Stimulated activated CD8-positive, alpha-beta memory T cell treated with anti-CD3 and anti-CD28 coated beads, Interleukin-4, amount 100 ng/mL, for 24 hours (primary cell): ENCODE results near the gene MTA1.
A peak's percentile ranks its signal among the peaks of the same experiment; 100 is the strongest.

Experiments
- DNase-seq: peaks from one replicate; pipeline ENCODE4 v3.0.0-alpha.2; 2020; ENCODE audit warnings: low read depth

MTA1 gene

GRCh38 chr14:105465209-105466031 is 45.8 kb downstream of the MTA1 start:
- DNase-seq = no peak

GRCh38 chr14:105466531-105467248 is 47.1 kb downstream of the MTA1 start:
- DNase-seq = no peak

GRCh38 chr14:105467249-105467941 is 47.8 kb downstream of the MTA1 start:
- no peak for DNase-seq

- no peak for DNase-seq
These were observed 48.4 kb downstream of the MTA1 start for GRCh38 chr14:105467942-105468471.

GRCh38 chr14:105468621-105469241 is 49.1 kb downstream of the MTA1 start:
- no peak for DNase-seq

GRCh38 chr14:105469456-105470349 is 50.1 kb downstream of the MTA1 start:
- no peak for DNase-seq

- DNase-seq = no peak
These were observed 51.0 kb downstream of the MTA1 start for GRCh38 chr14:105470350-105471296.

GRCh38 chr14:105471297-105471821 is 51.7 kb downstream of the MTA1 start:
- DNase-seq = no peak

GRCh38 chr14:105471823-105472485 is 52.3 kb downstream of the MTA1 start:
- DNase-seq = no peak

GRCh38 chr14:105472486-105472991 is 52.9 kb downstream of the MTA1 start:
- DNase-seq = no peak

GRCh38 chr14:105473033-105473676 is 53.5 kb downstream of the MTA1 start:
- no peak for DNase-seq

GRCh38 chr14:105473677-105474482 is 54.3 kb downstream of the MTA1 start:
- DNase-seq = peak; percentile 49

- DNase-seq = no peak
These were observed 55.0 kb downstream of the MTA1 start, which contains the start of gene CRIP2 for GRCh38 chr14:105474483-105475268. Gene CRIP2 (plus strand): TSS chr14:105474821. CDS start chr14:105474863, 42 bp downstream.

GRCh38 chr14:105475269-105476096 is 55.9 kb downstream of the MTA1 start:
- no peak for DNase-seq

GRCh38 chr14:105476097-105476830 is 56.6 kb downstream of the MTA1 start:
- DNase-seq = no peak
